Ovary (tissue), 9 donors: ENCODE results near the gene ATP8B4. TPM values are rescaled to one million over a fixed set of nuclear protein-coding genes. Genes with fewer than 3 reads are reported as not detected.

Source experiments
- DNase-seq, 5 donors: peaks; one replicate each; pipeline ENCODE4 v3.0.0-alpha.2; 2019 to 2020
- H3K27ac ChIP-seq, 2 donors: fragments of 200-600 bp; one replicate each; pipeline versions ENCODE4 v1.5.1 to v1.8.0; 2019 to 2022
- H3K27me3 ChIP-seq: fragments of 200-600 bp; one replicate; pipeline ENCODE4 v1.8.0; 2022
- H3K36me3 ChIP-seq: fragments of 200-600 bp; sonication (generic); one replicate; pipeline ENCODE4 v1.5.1; 2019
- H3K4me1 ChIP-seq: one replicate; pipeline ENCODE4 v1.8.1; 2013; ENCODE audit warnings: mild to moderate bottlenecking, moderate library complexity; ENCODE audit not compliant: insufficient read depth
- H3K4me3 ChIP-seq: fragments of 200-600 bp; sonication (generic); one replicate; pipeline ENCODE4 v1.5.1; 2017
- H3K9me3 ChIP-seq, 2 donors: fragments of 200-600 bp in 1 of 2; sonication (generic) in 1 of 2; one replicate each; pipeline versions ENCODE4 v1.5.1 to v1.8.1; 2013 to 2019; ENCODE audit warnings: mild to moderate bottlenecking in 1 of 2, moderate library complexity in 1 of 2
- CTCF ChIP-seq, 3 donors: fragments of 450-650 bp in 2 of 3; fragments of 200-600 bp in 1 of 3; IDR thresholded peaks; one replicate each; pipeline versions ENCODE4 v1.5.1 to v1.8.0; 2016 to 2022; ENCODE audit warnings: antibody characterized with exemption in 3 of 3, mild to moderate bottlenecking in 1 of 3
- EP300 ChIP-seq: sonication (generic); formaldehyde crosslinking; IDR thresholded peaks from one replicate; pipeline ENCODE4 v1.6.1; 2017; ENCODE audit warnings: antibody characterized with exemption
- POLR2A ChIP-seq: fragments of 450-650 bp; IDR thresholded peaks from one replicate; pipeline ENCODE4 v1.6.1; 2017; ENCODE audit warnings: antibody characterized with exemption, mild to moderate bottlenecking, moderate library complexity
- WGBS, 3 donors: extraction: QIAGEN DNeasy Blood & Tissue Kit in 1 of 3; methylation state at CpG; one replicate each; pipeline versions ENCODE4 v1.1.5 to v1.1.7; 2013 to 2017; 5-methylcytosine and 5-hydroxymethylcytosine counted together
- intact Hi-C, 4 donors: fragments of 100-400 bp; cut with DNase I; formaldehyde crosslinking; loops; one replicate each; pipeline versions ENCODE4 v1.11.0 to v1.15.1; 2022 to 2023
- polyA plus RNA-seq, 2 donors: library from polyadenylated mRNA; stranded (reverse); fragments of 200-250 nt in 1 of 2; fragments of 350-450 nt in 1 of 2; fragmentation: Illumina TruSeq in 1 of 2; extraction: RNeasy Lipid Tissue Mini Kit (QIAGEN cat#74804) in 1 of 2; gene quantifications; one replicate each; pipeline ENCODE4 v1.2.3, GENCODE V29; 2013 to 2014
- total RNA-seq, 7 donors: library from RNA; depleted of rRNA in 2 of 7; stranded (reverse); fragments of >200 nt in 2 of 7; fragmentation: NEBNext Ultra II Directional in 3 of 7; extraction: Animal tissue kit (Norgen Biotek cat#: 25700) in 3 of 7; gene quantifications; one replicate each; pipeline versions ENCODE4 v1.1.0 to v1.2.4, GENCODE V29; 2016 to 2023
- donor health status: DM: no; HTN: no; CAD: no; lungs with moderate emphysema.
- donor health status: DM: no; HTN: no; CAD: no.
- donor health status: Bipolar disorder and iron deficiency.
- donor health status: DM: yes; HTN: yes; CAD: no.
- donor health status: DM: no; HTN: no; CAD: no.
- donor health status: DM: yes; HTN: yes; CAD: no.

The ATP8B4 gene
- total and polyA plus RNA-seq, 9 donors: 3.7 to 14.4 (median 7.1) TPM

GRCh38 chr15:49881866-49882265 lies 237.2 kb downstream of the ATP8B4 start:
- TF ChIP-seq CTCF (IDR thresholded peaks at IDR 0.05): no peak
- no peak for TF ChIP-seq EP300
- TF ChIP-seq POLR2A: no peak
- H3K36me3 ChIP-seq: no peaks in the 10 kb centered on the region
- DNase-seq: no peak
- WGBS, 3 donors: 85 to 91% (median 87%) methylated on average over 5 of the region's 5 CpGs
- intact Hi-C loops: no loop called here
- no peak overlapping the region for H3K4me3 ChIP-seq
- peaks cover 17% of the 10 kb centered on the region for H3K4me1 ChIP-seq
- H3K27me3 ChIP-seq: no peaks in the 10 kb centered on the region
- no peak overlapping the region for H3K27ac ChIP-seq
- no peaks in the 10 kb centered on the region for H3K9me3 ChIP-seq

- Histone ChIP-seq H3K36me3 (no peaks in the 10 kb centered on the region), H3K27me3 (no peaks in the 10 kb centered on the region), H3K4me3 (no peak overlapping the region), H3K9me3 (no peaks in the 10 kb centered on the region), H3K4me1 (peaks cover 19% of the 10 kb centered on the region), H3K27ac (no peak overlapping the region)
- TF ChIP-seq POLR2A (no peak), EP300 (no peak), CTCF (IDR thresholded peaks at IDR 0.05) (no peak)
- DNase-seq: no peak
- 84 to 87% (median 87%) methylated on average over 3 of the region's 3 CpGs for WGBS, 3 donors
- intact Hi-C loops: no loop called here
These were observed 237.6 kb downstream of the ATP8B4 start for GRCh38 chr15:49881433-49881832.

- no peaks in the 10 kb centered on the region for H3K36me3 ChIP-seq
- WGBS, 3 donors: 17 to 22% (median 21%) methylated on average over 5 of the region's 5 CpGs
- peak; percentile 44 for TF ChIP-seq EP300
- no peak for TF ChIP-seq CTCF (IDR thresholded peaks at IDR 0.05)
- H3K4me3 ChIP-seq: no peak overlapping the region
- H3K9me3 ChIP-seq: no peaks in the 10 kb centered on the region
- no peaks in the 10 kb centered on the region for H3K27me3 ChIP-seq
- peak in 2 of 5 donors; percentile 39 to 56 for DNase-seq
- intact Hi-C loops: no loop called here
- H3K27ac ChIP-seq: peak overlapping the region in 1 of 2 donors; percentile 85
- peaks cover 22% of the 10 kb centered on the region for H3K4me1 ChIP-seq
These were observed 241.0 kb downstream of the ATP8B4 start for GRCh38 chr15:49877873-49878521.

- peak overlapping the region; percentile 41 to 85 for H3K27ac ChIP-seq
- TF ChIP-seq POLR2A (no peak), CTCF (IDR thresholded peaks at IDR 0.05) (peak in 1 of 3 donors; percentile 32)
- H3K4me3 ChIP-seq: no peak overlapping the region
- no peaks in the 10 kb centered on the region for H3K9me3 ChIP-seq
- no peaks in the 10 kb centered on the region for H3K36me3 ChIP-seq
- peaks cover 22% of the 10 kb centered on the region for H3K4me1 ChIP-seq
- peak in 3 of 5 donors; percentile 23 to 54 (median 26) for DNase-seq
- intact Hi-C loops: no loop called here
- no peaks in the 10 kb centered on the region for H3K27me3 ChIP-seq
- WGBS, 3 donors: 30 to 38% (median 35%) methylated on average over 7 of the region's 7 CpGs
These were observed 241.7 kb downstream of the ATP8B4 start for GRCh38 chr15:49877117-49877872.
